HEK293T (cell line): ENCODE data around the gene BCR.

Experiments
- ARNT ChIP-seq: fragments of 450-650 bp; IDR thresholded peaks from 2 replicates; pipeline ENCODE4 v1.6.1; 2017; ENCODE audit warnings: mild to moderate bottlenecking
- BHLHE40 ChIP-seq: fragments of 450-650 bp; IDR thresholded peaks from 2 replicates; pipeline ENCODE4 v1.6.1; 2016; ENCODE audit warnings: mild to moderate bottlenecking, moderate library complexity, borderline replicate concordance
- ELF4 ChIP-seq: fragments of 450-650 bp; IDR thresholded peaks from 2 replicates; pipeline ENCODE4 v1.6.1; 2017; ENCODE audit warnings: antibody characterized with exemption
- FOXA1 ChIP-seq: fragments of 450-650 bp; IDR thresholded peaks from 2 replicates; pipeline ENCODE4 v1.6.1; 2016; ENCODE audit warnings: mild to moderate bottlenecking
- FOXM1 ChIP-seq: fragments of 450-650 bp; IDR thresholded peaks from 2 replicates; pipeline ENCODE4 v1.6.1; 2017; ENCODE audit warnings: mild to moderate bottlenecking, borderline replicate concordance
- HDGF ChIP-seq: fragments of 450-650 bp; IDR thresholded peaks from 2 replicates; pipeline ENCODE4 v1.6.1; 2017; ENCODE audit warnings: antibody characterized with exemption, borderline replicate concordance
- LEF1 ChIP-seq: fragments of 450-650 bp; IDR thresholded peaks from 2 replicates; pipeline ENCODE4 v1.6.1; 2017; ENCODE audit warnings: mild to moderate bottlenecking, borderline replicate concordance
- NFRKB ChIP-seq: fragments of 450-650 bp; IDR thresholded peaks from 2 replicates; pipeline ENCODE4 v1.6.1; 2016; ENCODE audit warnings: mild to moderate bottlenecking, moderate library complexity
- SP1 ChIP-seq: fragments of 450-650 bp; IDR thresholded peaks from 2 replicates; pipeline ENCODE4 v1.6.1; 2017
- SUZ12 ChIP-seq: fragments of 450-650 bp; IDR thresholded peaks from 2 replicates; pipeline ENCODE4 v1.6.1; 2016; ENCODE audit warnings: mild to moderate bottlenecking
- TARDBP ChIP-seq: fragments of 450-650 bp; IDR thresholded peaks from 2 replicates; pipeline ENCODE4 v1.6.1; 2016
- ZNF384 ChIP-seq: fragments of 450-650 bp; IDR thresholded peaks from 2 replicates; pipeline ENCODE4 v1.6.1; 2016
- TF ChIP-seq, protein P1 (sequence below): fragments of 450-650 bp; IDR thresholded peaks from 2 replicates; pipeline ENCODE4 v1.6.1; 2016

DNA sequence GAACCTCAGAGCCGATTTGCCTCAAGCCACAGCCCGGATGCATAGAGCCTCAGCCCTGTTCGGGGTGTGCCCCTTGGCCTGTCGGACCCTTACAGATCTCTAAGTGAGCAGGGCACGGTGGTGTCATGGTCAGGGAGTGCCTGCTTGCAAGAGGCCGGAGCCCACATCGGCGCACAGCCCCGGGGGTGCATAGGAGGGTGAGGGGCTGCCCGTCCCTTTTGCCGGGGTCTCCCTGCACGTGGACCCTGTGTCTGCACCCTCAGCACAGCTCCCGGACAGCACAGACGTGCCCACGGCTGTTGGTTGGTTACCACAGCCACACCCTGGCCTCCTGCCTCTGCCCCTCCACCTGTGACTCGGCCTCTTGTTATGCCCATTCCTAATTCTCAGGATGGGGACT is 28.5 kb upstream of the BCR start:
- no peak for TF ChIP-seq TARDBP
- no peak for TF ChIP-seq FOXM1
- TF ChIP-seq, protein P1, sequence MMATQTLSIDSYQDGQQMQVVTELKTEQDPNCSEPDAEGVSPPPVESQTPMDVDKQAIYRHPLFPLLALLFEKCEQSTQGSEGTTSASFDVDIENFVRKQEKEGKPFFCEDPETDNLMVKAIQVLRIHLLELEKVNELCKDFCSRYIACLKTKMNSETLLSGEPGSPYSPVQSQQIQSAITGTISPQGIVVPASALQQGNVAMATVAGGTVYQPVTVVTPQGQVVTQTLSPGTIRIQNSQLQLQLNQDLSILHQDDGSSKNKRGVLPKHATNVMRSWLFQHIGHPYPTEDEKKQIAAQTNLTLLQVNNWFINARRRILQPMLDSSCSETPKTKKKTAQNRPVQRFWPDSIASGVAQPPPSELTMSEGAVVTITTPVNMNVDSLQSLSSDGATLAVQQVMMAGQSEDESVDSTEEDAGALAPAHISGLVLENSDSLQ: no peak
- TF ChIP-seq SUZ12: no peak
- no peak for TF ChIP-seq ARNT
- no peak for TF ChIP-seq ELF4
- no peak for TF ChIP-seq HDGF
- no peak for TF ChIP-seq ZNF384
- no peak for TF ChIP-seq NFRKB
- TF ChIP-seq SP1: no peak
- TF ChIP-seq BHLHE40: no peak
- no peak for TF ChIP-seq LEF1
- TF ChIP-seq FOXA1: no peak
